Activated CD4-positive, alpha-beta T cell treated with anti-CD3 and anti-CD28 coated beads for 1 hour (primary cell): ENCODE data around the gene LEPROT.
"Not testable (repeated sequence)": the region's sequence is repeated elsewhere in the genome, so short reads cannot be mapped to it uniquely, and the experiment has no call there.

Experiments
- DNase-seq: peaks from one replicate; pipeline ENCODE4 v3.0.0-alpha.2; 2020

The LEPROT gene

DNA sequence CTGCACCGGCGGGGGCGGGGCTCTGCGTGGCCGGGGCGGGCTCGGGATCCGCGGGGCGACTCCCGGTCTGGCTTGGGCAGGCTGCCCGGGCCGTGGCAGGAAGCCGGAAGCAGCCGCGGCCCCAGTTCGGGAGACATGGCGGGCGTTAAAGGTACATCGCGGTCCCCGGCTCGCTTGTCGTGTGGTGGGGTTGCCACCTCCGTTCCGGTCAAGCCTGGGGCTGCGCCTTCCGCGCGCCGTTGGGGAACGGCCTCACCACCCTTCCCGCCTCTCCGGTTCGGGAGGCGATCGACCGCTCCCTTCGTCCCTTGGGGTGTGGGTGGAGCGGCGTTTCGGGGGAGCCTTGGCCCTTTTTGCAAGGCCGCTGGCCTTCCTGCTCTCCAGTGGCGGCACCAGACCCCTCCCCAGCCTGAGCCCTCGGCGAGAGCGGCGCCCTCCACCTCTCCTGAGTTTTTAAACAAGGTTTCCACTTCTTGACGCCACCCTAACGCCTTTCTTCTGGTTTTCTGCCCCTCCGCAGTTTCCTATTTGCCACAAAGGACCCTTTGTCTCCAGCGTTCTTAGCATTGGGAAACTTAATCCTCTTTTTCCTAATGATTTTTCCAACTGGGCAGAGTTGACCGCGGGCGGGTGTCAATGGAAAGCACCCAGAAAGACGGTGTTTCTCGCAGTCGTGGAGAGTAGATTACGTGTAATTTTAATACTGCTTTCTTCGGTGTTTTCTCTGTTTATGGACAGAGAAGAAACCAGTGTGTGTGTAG is at the start of gene LEPROT, which contains the start of gene LEPR:
LEPROT (plus strand) TSS at position 79 of the 761 bp plus-strand sequence; CDS start at position 136, 57 bp downstream.
LEPR (plus strand) TSS at position 79 of the 761 bp plus-strand sequence. CDS start 144,898 bp downstream, outside the sequence.
- DNase-seq, result no peak

GRCh38 chr1:65371544-65371943 is 48.9 kb upstream of the LEPROT start:
- no peak for DNase-seq

DNA sequence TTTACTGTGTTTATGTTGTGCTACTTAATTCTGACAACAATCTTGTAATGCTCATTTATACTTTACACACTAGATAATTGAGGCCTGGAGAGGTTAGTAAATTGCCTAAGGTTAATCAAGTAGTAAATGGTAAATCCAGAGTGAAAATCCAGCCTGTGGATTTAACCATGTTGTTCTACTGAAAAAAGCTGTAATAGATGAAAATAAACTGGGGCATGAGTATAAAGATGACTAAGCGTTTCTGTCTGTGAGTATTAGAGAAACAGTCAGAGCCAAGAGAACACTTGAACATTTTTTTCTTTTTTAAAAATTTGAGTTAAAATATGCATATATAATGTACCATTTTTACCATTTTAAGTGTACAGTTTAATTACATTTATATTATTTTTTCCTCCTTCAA is 47.9 kb upstream of the LEPROT start:
- no peak for DNase-seq

- no peak for DNase-seq
Measured at GRCh38 chr1:65377496-65378246, 42.8 kb upstream of the LEPROT start.

GRCh38 chr1:65378247-65378946 is 42.1 kb upstream of the LEPROT start:
- no peak for DNase-seq

- DNase-seq, result not testable (repeated sequence)
Measured at GRCh38 chr1:65384426-65384825, 36.0 kb upstream of the LEPROT start.

GRCh38 chr1:65386439-65386838 is 34.0 kb upstream of the LEPROT start:
- no peak for DNase-seq

GRCh38 chr1:65387821-65388220 is 32.6 kb upstream of the LEPROT start:
- no peak for DNase-seq

- DNase-seq, result no peak
Measured at GRCh38 chr1:65388908-65389695, 31.4 kb upstream of the LEPROT start.

GRCh38 chr1:65392497-65392896 is 28.0 kb upstream of the LEPROT start:
- no peak for DNase-seq

DNA sequence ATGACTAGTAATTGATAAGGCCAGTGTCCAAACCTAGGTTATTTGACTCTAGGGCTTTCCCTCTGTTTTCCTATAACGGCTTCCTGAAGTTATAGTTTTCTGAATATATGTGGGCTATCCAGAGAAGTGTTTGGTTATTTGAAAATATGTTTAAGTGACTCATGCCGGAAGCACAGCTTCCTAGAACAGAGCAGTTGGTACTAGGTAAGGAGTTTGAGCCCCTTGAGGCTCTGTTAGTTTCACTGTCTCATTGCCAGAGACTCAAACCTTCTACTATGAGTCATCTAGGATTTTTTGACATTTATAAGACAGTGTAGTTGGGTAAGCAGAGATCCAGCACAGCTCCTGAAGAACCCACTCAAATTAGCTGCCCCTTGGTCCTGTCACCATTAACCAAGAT is 27.1 kb upstream of the LEPROT start:
- no peak for DNase-seq

DNA sequence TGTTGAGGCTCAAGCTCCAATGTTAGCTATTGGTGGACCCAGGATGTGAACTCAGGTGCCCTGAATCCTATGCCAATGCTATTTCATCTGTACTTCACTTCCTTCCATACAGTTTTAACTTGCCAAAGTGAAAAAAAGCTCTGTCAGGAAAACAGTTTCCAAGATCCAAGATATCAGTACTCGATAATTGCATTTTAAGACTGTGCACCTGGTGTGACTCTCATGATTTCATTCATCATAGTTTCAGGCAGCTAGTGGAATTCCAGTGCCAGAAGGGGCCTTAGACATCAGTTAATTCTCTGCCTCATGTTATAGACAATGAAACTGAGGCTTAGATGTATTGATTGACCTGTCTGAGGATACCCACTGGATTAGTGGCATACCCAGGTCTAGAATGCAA is 26.5 kb upstream of the LEPROT start:
- DNase-seq, result no peak

DNA sequence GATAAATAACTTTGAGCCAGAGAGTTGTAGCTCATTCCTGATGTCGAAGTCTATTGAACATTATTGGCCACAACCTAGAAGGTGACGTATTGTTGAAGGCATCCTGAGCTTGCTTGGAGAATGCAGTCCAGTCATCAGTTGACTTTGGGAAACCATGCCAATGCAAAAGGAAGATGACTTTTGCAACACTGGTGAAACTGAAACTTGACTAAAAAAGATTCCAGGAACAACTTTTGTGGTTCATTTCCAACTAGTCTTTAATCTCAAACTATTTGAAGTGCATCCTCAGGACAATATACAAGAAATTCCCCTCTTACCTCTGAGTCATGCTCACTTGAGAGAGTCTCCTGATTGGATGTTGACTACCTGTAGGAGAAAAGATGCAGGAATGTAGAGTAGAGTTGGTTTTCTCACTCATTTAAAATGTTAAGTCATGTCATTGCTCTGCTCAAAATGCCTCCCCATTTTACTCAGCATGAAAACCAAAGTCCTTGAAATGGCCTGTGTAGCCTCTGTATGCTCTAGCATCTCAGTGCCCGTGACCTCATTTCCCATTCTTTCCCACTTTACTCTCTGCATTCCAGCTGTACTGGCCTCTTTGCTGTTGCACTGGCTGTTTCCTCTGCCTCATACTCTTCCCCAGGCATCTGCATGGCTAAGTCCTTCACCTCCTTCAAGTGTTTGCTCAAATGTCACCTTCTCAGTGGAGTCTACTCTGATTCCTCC is 24.4 kb upstream of the LEPROT start:
- DNase-seq, result no peak

GRCh38 chr1:65398083-65398482 is 22.4 kb upstream of the LEPROT start:
- no peak for DNase-seq

- DNase-seq, result no peak
Measured at GRCh38 chr1:65399003-65399402, 21.5 kb upstream of the LEPROT start.

DNA sequence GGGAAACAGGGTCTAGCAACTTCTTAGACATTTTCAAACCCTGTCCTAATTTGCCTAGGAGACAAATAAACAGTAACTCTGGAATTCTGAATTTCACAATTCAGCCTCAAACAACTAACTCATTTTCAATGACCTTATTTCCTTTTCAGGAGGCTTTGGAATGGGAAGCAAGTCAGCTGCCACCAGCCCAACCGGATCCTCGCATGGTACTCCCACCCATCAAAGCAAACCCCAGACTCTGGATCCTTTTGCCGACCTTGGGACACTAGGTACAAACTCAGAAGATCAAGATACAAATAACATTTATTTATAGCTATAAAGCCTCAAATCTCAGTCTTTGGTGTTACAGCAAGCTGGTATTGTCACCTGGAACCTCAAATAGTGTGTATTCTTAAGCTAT is 18.9 kb upstream of the LEPROT start:
- no peak for DNase-seq

DNA sequence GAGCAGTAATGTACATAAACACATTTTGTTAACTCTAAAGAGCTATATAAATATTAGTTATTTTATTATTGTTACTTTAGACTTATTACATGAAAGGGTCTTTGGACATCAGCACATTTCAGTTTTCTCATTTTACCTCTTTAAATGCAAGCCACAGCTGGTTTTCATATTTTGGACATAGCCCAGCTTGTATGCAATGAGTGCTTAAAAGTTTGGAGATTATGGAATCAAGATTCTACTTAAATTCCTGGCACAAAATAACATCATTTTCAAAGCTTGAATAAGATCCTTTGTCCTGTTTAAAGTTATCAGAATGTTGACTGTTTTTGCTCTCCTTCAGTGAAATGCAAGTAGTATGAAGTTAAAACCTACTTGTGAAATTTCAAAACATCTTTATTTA is 15.5 kb upstream of the LEPROT start:
- no peak for DNase-seq

GRCh38 chr1:65407877-65408276 is 12.6 kb upstream of the LEPROT start:
- no peak for DNase-seq

GRCh38 chr1:65409314-65409713 is 11.2 kb upstream of the LEPROT start:
- no peak for DNase-seq

DNA sequence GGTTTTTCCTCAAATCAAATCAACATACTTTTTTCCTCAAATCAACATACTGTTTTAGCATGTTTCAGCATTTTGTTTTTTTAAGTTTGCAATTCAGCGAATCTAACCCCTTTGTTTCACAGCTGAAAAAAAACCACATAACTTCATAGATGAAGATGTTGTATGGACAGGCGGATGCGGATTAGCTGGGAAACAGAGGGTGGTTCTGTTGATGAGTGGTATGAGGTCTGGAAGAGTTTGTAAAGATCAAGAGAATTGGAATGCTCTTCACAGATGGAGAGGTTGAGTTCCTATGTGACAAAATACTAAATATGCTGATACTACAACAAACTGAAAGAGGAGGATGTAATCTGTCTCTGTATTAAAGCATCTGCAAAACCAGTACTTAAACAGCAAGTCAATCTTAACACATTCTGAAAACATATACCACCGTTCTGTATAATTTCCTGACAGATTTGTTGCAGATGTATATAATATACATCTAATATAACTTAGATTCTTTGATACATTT is 10.6 kb upstream of the LEPROT start:
- DNase-seq, result no peak

- DNase-seq, result no peak
Measured at GRCh38 chr1:65412256-65412983, 8.0 kb upstream of the LEPROT start.
